ENCODE data around the gene PLCXD1.

DNA sequence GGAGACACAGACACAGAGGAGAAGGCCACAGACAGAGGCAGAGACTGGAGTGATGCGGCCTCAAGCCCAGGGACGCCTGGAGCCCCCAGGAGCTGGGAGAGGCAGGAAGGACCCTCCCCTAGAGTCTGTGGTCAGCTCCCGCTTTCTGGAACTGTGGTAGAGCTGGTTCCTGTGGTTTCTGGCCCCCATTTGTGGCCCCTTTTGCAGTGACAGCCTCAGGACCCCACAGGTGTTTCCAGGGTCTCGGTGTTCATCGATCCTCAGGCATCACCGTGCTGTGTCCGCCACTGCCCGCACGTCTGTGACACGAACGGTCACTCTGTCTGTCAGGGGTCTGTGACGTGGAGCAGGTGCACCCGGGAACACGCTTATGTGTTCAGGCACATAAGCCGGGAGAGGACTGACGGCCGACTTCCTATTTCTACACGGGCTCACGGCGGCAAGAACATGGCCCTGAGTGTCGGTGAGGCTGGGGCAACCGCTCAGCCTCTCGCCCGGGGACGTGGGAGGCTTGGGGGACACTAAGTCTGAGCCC is 29.5 kb downstream of the PLCXD1 start:
- no peak for TF ChIP-seq ZFP30 (CRISPR knock-in tag; IDR thresholded peaks at IDR 0.05)
- TF ChIP-seq ESRRG (CRISPR knock-in tag; IDR thresholded peaks at IDR 0.05): no peak
- no peak for TF ChIP-seq ZFP3 (CRISPR knock-in tag; IDR thresholded peaks at IDR 0.05)
- TF ChIP-seq, protein P1, sequence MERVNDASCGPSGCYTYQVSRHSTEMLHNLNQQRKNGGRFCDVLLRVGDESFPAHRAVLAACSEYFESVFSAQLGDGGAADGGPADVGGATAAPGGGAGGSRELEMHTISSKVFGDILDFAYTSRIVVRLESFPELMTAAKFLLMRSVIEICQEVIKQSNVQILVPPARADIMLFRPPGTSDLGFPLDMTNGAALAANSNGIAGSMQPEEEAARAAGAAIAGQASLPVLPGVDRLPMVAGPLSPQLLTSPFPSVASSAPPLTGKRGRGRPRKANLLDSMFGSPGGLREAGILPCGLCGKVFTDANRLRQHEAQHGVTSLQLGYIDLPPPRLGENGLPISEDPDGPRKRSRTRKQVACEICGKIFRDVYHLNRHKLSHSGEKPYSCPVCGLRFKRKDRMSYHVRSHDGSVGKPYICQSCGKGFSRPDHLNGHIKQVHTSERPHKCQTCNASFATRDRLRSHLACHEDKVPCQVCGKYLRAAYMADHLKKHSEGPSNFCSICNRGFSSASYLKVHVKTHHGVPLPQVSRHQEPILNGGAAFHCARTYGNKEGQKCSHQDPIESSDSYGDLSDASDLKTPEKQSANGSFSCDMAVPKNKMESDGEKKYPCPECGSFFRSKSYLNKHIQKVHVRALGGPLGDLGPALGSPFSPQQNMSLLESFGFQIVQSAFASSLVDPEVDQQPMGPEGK (CRISPR knock-in tag; IDR thresholded peaks at IDR 0.05; ENCODE audit: borderline replicate concordance): no peak
- no peak for TF ChIP-seq CSDC2 (CRISPR knock-in tag; IDR thresholded peaks at IDR 0.05)
- no peak for TF ChIP-seq ISL1 (CRISPR knock-in tag; IDR thresholded peaks at IDR 0.05)
- TF ChIP-seq GLIS3 (CRISPR knock-in tag; IDR thresholded peaks at IDR 0.05): no peak
- no peak for TF ChIP-seq SNAI2 (CRISPR knock-in tag; IDR thresholded peaks at IDR 0.05)
